C1 segment of cervical spinal cord (tissue), 14 donors: Measurements from ENCODE around the gene RAPGEF5.
"Not testable (repeated sequence)": the region's sequence is repeated elsewhere in the genome, so short reads cannot be mapped to it uniquely, and the experiment has no call there.

Source experiments
- DNase-seq, 14 donors: peaks; one replicate each; lab custom pipeline; 2025; lab: John Stamatoyannopoulos, UW

The RAPGEF5 gene

GRCh38 chr7:22123139-22123538 is 233.8 kb downstream of the RAPGEF5 start:
- DNase-seq = no peak

- DNase-seq = no peak
These were observed 235.1 kb downstream of the RAPGEF5 start for GRCh38 chr7:22121702-22122474.

GRCh38 chr7:22120391-22121053 is 236.4 kb downstream of the RAPGEF5 start:
- no peak for DNase-seq

GRCh38 chr7:22117222-22117621 is 239.7 kb downstream of the RAPGEF5 start:
- no peak for DNase-seq

- no peak for DNase-seq
These were observed 240.4 kb downstream of the RAPGEF5 start for GRCh38 chr7:22116451-22117030.

GRCh38 chr7:22115689-22116088 is 241.3 kb downstream of the RAPGEF5 start:
- no peak for DNase-seq

GRCh38 chr7:22114440-22114981 is 242.4 kb downstream of the RAPGEF5 start:
- no peak for DNase-seq

GRCh38 chr7:22113041-22113440 is 243.9 kb downstream of the RAPGEF5 start:
- DNase-seq = peak in 2 of 14 donors; percentile 12 to 18

- DNase-seq = no peak
These were observed 245.3 kb downstream of the RAPGEF5 start for GRCh38 chr7:22111661-22112060.

GRCh38 chr7:22110881-22111280 is 246.1 kb downstream of the RAPGEF5 start:
- peak in 6 of 14 donors; percentile 16 to 49 (median 26) for DNase-seq

- peak in 13 of 14 donors; percentile 10 to 90 (median 74) for DNase-seq
These were observed 246.6 kb downstream of the RAPGEF5 start for GRCh38 chr7:22110227-22110839.

GRCh38 chr7:22109761-22110160 is 247.2 kb downstream of the RAPGEF5 start:
- DNase-seq = peak in 10 of 14 donors; percentile 21 to 75 (median 60)

GRCh38 chr7:22108151-22108845 is 248.7 kb downstream of the RAPGEF5 start:
- DNase-seq = peak in 12 of 14 donors; percentile 11 to 84 (median 73)

GRCh38 chr7:22105550-22105949 is 251.4 kb downstream of the RAPGEF5 start:
- no peak for DNase-seq

GRCh38 chr7:22094413-22095342 is 262.3 kb downstream of the RAPGEF5 start:
- no peak for DNase-seq

- no peak for DNase-seq
These were observed 263.0 kb downstream of the RAPGEF5 start for GRCh38 chr7:22093936-22094335.

GRCh38 chr7:22093001-22093400 is 264.0 kb downstream of the RAPGEF5 start:
- no peak for DNase-seq

GRCh38 chr7:22090958-22091525 is 265.9 kb downstream of the RAPGEF5 start:
- not testable (repeated sequence) for DNase-seq

- no peak for DNase-seq
These were observed 266.4 kb downstream of the RAPGEF5 start for GRCh38 chr7:22090512-22090911.

- no peak for DNase-seq
These were observed 266.8 kb downstream of the RAPGEF5 start for GRCh38 chr7:22090107-22090506.
